ENCODE data around the gene SLC2A13. TPM values are rescaled to one million over a fixed set of nuclear protein-coding genes. Genes with fewer than 3 reads are reported as not detected.

The SLC2A13 gene
- total and polyA plus RNA-seq, 10 of the 15 experiments (the other 5 are each of a cell fraction or from before 2014, with no cell fraction given), result 0.05 to 3.7 (median 0.25) TPM

DNA sequence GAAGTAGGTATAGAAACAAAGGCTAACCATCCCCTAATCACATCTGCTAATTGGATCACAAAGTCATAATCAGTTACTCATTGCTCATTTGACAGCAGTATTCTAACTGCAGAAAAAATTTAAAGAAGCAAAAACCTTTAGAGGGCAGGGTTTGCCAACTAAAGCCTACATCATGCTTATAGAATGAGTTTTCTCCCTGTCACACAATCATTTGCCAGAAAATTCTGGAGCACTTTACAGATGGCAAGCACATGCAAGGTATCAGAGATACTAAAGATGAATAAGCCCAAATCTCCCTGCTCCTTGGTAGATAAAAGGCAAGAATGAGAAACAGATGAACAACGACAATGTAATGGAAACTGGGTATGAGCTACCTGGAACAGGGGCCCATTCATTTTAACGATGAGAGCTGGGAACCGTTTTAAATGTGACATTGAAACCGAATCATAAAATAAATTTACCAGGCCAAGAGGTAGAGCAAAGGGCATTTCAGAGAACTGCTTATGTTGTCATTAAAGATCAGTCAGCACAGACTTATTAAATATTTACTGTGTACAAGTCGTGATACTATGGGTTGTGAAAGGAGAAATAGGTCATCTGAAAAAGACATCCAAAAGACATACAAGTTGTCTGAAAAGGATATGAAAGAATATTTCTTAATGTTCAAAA lies 274.9 kb downstream of the SLC2A13 start:
- DNase-seq (ENCODE audit: low read depth, low spot score) (no peak), FAIRE-seq (no peak), ATAC-seq (no peak)
- Histone ChIP-seq H3K27ac (ENCODE audit: control insufficient read depth, insufficient read depth) (no peak overlapping the region), H3K9ac (ENCODE audit: control insufficient read depth, insufficient read depth, low read length) (no peak overlapping the region), H3K36me3 (ENCODE audit: control insufficient read depth in 2 of 2, insufficient read depth in 2 of 2, low read length in 1 of 2) (no peaks in the 10 kb centered on the region), H3K79me2 (ENCODE audit: control insufficient read depth, insufficient read depth, low read length) (no peaks in the 10 kb centered on the region), H2AFZ (ENCODE audit: control insufficient read depth, low read depth, low read length) (no peak overlapping the region), H3K4me2 (ENCODE audit: control insufficient read depth, insufficient read depth) (no peak overlapping the region), H3K4me1 (ENCODE audit: control insufficient read depth, insufficient read depth, low read length) (no peaks in the 10 kb centered on the region), H3K9me3 (replicated peaks; ENCODE audit: control insufficient read depth, insufficient read depth, low read length) (no peaks in the 10 kb centered on the region), H3K27me3 (replicated peaks in 1 of 2; ENCODE audit: control insufficient read depth in 2 of 2, insufficient read depth in 2 of 2, low read length in 1 of 2) (no peaks in the 10 kb centered on the region), H3K4me3 (no peak overlapping the region), H4K20me1 (ENCODE audit: control insufficient read depth, insufficient read depth) (no peaks in the 10 kb centered on the region)
- POLR2A ChIA-PET, result no interaction called here
- 76% methylated on average over 5 of the region's 5 CpGs for WGBS (ENCODE audit: insufficient coverage, insufficient replicate concordance, low lambda C conversion rate, missing lambda C conversion rate)
- TF ChIP-seq MEF2B (IDR thresholded peaks at IDR 0.05; ENCODE audit: partially characterized antibody, poor library complexity, severe bottlenecking), result no peak
- no peak for TF ChIP-seq CHD4 (IDR thresholded peaks at IDR 0.05)
- TF ChIP-seq CHD2 (IDR thresholded peaks at IDR 0.05; ENCODE audit: borderline replicate concordance, low read depth, low read length), result no peak
- TF ChIP-seq, protein P1, sequence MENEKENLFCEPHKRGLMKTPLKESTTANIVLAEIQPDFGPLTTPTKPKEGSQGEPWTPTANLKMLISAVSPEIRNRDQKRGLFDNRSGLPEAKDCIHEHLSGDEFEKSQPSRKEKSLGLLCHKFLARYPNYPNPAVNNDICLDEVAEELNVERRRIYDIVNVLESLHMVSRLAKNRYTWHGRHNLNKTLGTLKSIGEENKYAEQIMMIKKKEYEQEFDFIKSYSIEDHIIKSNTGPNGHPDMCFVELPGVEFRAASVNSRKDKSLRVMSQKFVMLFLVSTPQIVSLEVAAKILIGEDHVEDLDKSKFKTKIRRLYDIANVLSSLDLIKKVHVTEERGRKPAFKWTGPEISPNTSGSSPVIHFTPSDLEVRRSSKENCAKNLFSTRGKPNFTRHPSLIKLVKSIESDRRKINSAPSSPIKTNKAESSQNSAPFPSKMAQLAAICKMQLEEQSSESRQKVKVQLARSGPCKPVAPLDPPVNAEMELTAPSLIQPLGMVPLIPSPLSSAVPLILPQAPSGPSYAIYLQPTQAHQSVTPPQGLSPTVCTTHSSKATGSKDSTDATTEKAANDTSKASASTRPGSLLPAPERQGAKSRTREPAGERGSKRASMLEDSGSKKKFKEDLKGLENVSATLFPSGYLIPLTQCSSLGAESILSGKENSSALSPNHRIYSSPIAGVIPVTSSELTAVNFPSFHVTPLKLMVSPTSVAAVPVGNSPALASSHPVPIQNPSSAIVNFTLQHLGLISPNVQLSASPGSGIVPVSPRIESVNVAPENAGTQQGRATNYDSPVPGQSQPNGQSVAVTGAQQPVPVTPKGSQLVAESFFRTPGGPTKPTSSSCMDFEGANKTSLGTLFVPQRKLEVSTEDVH (IDR thresholded peaks at IDR 0.05; ENCODE audit: low read depth, partially characterized antibody), result no peak
- no peak for TF ChIP-seq CREM (IDR thresholded peaks at IDR 0.05; ENCODE audit: low read depth)
- no peak for TF ChIP-seq NFYA (IDR thresholded peaks at IDR 0.05; ENCODE audit: borderline replicate concordance, low read depth, low read length)
- no peak for TF ChIP-seq SMAD1 (IDR thresholded peaks at IDR 0.05; ENCODE audit: low read depth, partially characterized antibody)
- TF ChIP-seq POLR2AphosphoS2 (IDR thresholded peaks at IDR 0.05; ENCODE audit: low read depth, low read length), result no peak
- no peak for TF ChIP-seq EED (IDR thresholded peaks at IDR 0.05; ENCODE audit: low read depth)
- TF ChIP-seq, protein P2, sequence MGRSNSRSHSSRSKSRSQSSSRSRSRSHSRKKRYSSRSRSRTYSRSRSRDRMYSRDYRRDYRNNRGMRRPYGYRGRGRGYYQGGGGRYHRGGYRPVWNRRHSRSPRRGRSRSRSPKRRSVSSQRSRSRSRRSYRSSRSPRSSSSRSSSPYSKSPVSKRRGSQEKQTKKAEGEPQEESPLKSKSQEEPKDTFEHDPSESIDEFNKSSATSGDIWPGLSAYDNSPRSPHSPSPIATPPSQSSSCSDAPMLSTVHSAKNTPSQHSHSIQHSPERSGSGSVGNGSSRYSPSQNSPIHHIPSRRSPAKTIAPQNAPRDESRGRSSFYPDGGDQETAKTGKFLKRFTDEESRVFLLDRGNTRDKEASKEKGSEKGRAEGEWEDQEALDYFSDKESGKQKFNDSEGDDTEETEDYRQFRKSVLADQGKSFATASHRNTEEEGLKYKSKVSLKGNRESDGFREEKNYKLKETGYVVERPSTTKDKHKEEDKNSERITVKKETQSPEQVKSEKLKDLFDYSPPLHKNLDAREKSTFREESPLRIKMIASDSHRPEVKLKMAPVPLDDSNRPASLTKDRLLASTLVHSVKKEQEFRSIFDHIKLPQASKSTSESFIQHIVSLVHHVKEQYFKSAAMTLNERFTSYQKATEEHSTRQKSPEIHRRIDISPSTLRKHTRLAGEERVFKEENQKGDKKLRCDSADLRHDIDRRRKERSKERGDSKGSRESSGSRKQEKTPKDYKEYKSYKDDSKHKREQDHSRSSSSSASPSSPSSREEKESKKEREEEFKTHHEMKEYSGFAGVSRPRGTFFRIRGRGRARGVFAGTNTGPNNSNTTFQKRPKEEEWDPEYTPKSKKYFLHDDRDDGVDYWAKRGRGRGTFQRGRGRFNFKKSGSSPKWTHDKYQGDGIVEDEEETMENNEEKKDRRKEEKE (IDR thresholded peaks at IDR 0.05), result no peak
- RAD21 ChIA-PET (ENCODE audit: unreplicated experiment), result no interaction called here
- intact Hi-C loops (cut with micrococcal nuclease; ENCODE audit: unreplicated experiment) (no loop called here), in situ Hi-C loops (cut with MboI) (no loop called here)
- CTCF ChIA-PET, result no interaction called here
- SMC1A ChIA-PET (ENCODE audit: uncharacterized antibody, unreplicated experiment), result no interaction called here
- no TSS peak for BruUV-seq (replicated peaks)

Measured in GM12878 (cell line).